ENCODE measurements around the gene TEX48. TPM values are rescaled to one million over a fixed set of nuclear protein-coding genes. Genes with fewer than 3 reads are reported as not detected.

The TEX48 gene
- total and polyA plus RNA-seq, 7 experiments from 2014 or later: 0.85 TPM; not detected in 6

DNA sequence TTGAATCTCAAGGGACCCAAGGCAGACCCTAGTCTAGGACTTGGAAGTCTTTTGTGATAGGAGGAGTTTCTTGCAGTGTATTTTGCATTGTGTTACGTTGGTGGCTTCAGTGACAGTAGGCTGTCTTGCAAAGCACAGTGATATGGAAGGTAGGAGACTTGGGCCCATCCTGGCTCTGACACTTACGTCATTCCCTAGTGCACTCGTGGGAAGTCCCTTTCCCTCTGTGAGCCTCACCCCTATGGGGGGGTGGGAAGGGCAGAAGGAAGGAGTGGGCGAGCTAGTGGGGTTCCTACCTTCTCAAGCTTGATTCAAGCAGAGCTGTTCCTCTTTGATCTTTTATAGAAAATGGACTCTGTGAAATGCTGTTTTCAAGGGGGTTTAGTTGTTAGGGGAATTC, 15.1 kb downstream of the TEX48 start:
- Histone ChIP-seq H3K4me1 (ENCODE audit: control insufficient read depth in 2 of 2, insufficient read depth in 2 of 2, low read length in 2 of 2) (no peaks in the 10 kb centered on the region), H3K9me3 (ENCODE audit: control insufficient read depth in 2 of 3, low read length in 3 of 3) (no peaks in the 10 kb centered on the region), H3K36me3 (ENCODE audit: control insufficient read depth in 2 of 3, insufficient read depth in 3 of 3, low read length in 3 of 3) (no peaks in the 10 kb centered on the region), H3K27ac (ENCODE audit: low read depth, low read length) (no peak overlapping the region), H3K27me3 (ENCODE audit: control insufficient read depth in 2 of 2, insufficient read depth in 2 of 2, low read length in 2 of 2) (peaks cover 0 to 5% of the 10 kb centered on the region in 2 donors), H3K4me3 (ENCODE audit: low read length) (no peak overlapping the region)
- intact Hi-C loops (cut with micrococcal nuclease): no loop called here
- peaks cover 0 to 7% (median 0%) of the 10 kb centered on the region in 11 donors for H3K9me3 Mint-ChIP-seq
- peaks cover 0 to 23% (median 4%) of the 10 kb centered on the region in 5 donors for H3K27me3 Mint-ChIP-seq
- DNase-seq (peak in 1 of 9 donors; percentile 34), ATAC-seq (no peak)
- peaks cover 0 to 14% (median 4%) of the 10 kb centered on the region in 7 donors for H3K4me1 Mint-ChIP-seq
- POLR2A ChIA-PET: no interaction called here
- no peak overlapping the region for H3K27ac Mint-ChIP-seq
- H3K4me3 Mint-ChIP-seq: no peak overlapping the region
- H3K36me3 Mint-ChIP-seq: peaks cover 0 to 2% (median 0%) of the 10 kb centered on the region in 5 donors
- CTCF ChIA-PET: no interaction called here

DNA sequence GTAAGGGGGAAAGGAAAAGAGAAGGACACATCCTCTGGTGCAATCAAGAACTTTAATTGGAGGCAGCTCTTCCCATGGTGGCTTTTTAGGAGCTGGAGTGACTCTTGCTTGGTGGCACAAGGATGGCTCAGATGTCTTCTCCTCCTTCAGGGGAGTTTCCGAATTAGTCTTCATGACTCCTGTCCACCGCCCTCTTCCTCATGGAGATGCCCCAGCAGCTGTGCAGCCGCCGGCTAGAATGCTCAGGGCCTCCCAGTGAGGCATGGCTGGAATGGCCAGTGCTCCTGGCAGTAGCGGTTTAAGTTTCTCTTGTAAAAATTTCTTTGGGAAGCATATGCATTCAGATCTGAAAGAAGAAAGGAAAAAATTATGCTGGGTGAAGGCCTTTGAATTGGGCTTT, 15.6 kb downstream of the TEX48 start:
- intact Hi-C loops (cut with micrococcal nuclease): no loop called here
- DNase-seq (no peak), ATAC-seq (no peak)
- H3K27me3 Mint-ChIP-seq: peaks cover 0 to 23% (median 4%) of the 10 kb centered on the region in 5 donors
- H3K36me3 ChIP-seq (ENCODE audit: control insufficient read depth in 2 of 3, insufficient read depth in 3 of 3, low read length in 3 of 3): no peaks in the 10 kb centered on the region
- no peak overlapping the region for H3K27ac ChIP-seq (ENCODE audit: low read depth, low read length)
- H3K4me3 ChIP-seq (ENCODE audit: low read length): no peak overlapping the region
- H3K4me3 Mint-ChIP-seq: no peak overlapping the region
- peaks cover 0 to 2% (median 0%) of the 10 kb centered on the region in 5 donors for H3K36me3 Mint-ChIP-seq
- H3K27ac Mint-ChIP-seq: no peak overlapping the region
- POLR2A ChIA-PET: no interaction called here
- peaks cover 0 to 14% (median 4%) of the 10 kb centered on the region in 7 donors for H3K4me1 Mint-ChIP-seq
- no peaks in the 10 kb centered on the region for H3K9me3 ChIP-seq (ENCODE audit: control insufficient read depth in 2 of 3, low read length in 3 of 3)
- H3K9me3 Mint-ChIP-seq: peaks cover 0 to 7% (median 0%) of the 10 kb centered on the region in 11 donors
- CTCF ChIA-PET: interaction anchor here (0.9 kb wide), 1 partner anchor 259 kb away, joined by 3 read pairs; no protein-coding TSS in a partner anchor
- H3K4me1 ChIP-seq (ENCODE audit: control insufficient read depth in 2 of 2, insufficient read depth in 2 of 2, low read length in 2 of 2): no peaks in the 10 kb centered on the region
- H3K27me3 ChIP-seq (ENCODE audit: control insufficient read depth in 2 of 2, insufficient read depth in 2 of 2, low read length in 2 of 2): peaks cover 0 to 5% of the 10 kb centered on the region in 2 donors

DNA sequence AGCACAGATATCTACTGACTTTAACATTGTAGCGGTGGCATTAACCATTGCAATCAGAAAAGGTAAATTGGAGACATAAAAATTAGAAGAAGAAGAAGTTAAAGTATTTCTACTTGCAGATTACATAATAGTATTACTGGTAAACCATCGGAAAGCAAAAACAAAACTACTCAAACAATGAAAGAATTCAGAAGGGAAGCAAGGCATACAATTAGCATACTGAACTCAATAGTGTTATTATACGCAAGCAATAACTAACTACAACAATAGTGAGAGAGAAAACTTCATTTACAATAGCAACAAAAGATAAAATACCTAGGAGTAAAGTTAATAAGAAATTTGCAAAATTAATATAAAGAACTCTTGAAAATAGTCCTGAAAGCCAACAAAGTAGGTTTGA, 17.8 kb downstream of the TEX48 start:
- DNase-seq (no peak), ATAC-seq (no peak)
- peaks cover 0 to 4% (median 0%) of the 10 kb centered on the region in 11 donors for H3K9me3 Mint-ChIP-seq
- peaks cover 0 to 14% (median 4%) of the 10 kb centered on the region in 7 donors for H3K4me1 Mint-ChIP-seq
- intact Hi-C loops (cut with micrococcal nuclease): loop anchor here (5.0 kb wide), 4 partner anchors 928 to 1998 kb away; no protein-coding TSS in a partner anchor
- H3K4me1 ChIP-seq (ENCODE audit: control insufficient read depth in 2 of 2, insufficient read depth in 2 of 2, low read length in 2 of 2): no peaks in the 10 kb centered on the region
- no peak overlapping the region for H3K4me3 Mint-ChIP-seq
- peaks cover 0 to 23% (median 4%) of the 10 kb centered on the region in 5 donors for H3K27me3 Mint-ChIP-seq
- H3K27me3 ChIP-seq (ENCODE audit: control insufficient read depth in 2 of 2, insufficient read depth in 2 of 2, low read length in 2 of 2): peaks cover 0 to 5% of the 10 kb centered on the region in 2 donors
- H3K27ac ChIP-seq (ENCODE audit: low read depth, low read length): no peak overlapping the region
- H3K27ac Mint-ChIP-seq: no peak overlapping the region
- CTCF ChIA-PET: interaction anchor here (1.0 to 1.4 kb wide), 2 partner anchors 10 to 156 kb away, joined by 3 to 5 read pairs; no protein-coding TSS in a partner anchor
- peaks cover 0 to 3% (median 0%) of the 10 kb centered on the region in 5 donors for H3K36me3 Mint-ChIP-seq
- H3K4me3 ChIP-seq (ENCODE audit: low read length): no peak overlapping the region
- no peaks in the 10 kb centered on the region for H3K36me3 ChIP-seq (ENCODE audit: control insufficient read depth in 2 of 3, insufficient read depth in 3 of 3, low read length in 3 of 3)
- no peaks in the 10 kb centered on the region for H3K9me3 ChIP-seq (ENCODE audit: control insufficient read depth in 2 of 3, low read length in 3 of 3)
- POLR2A ChIA-PET: no interaction called here

DNA sequence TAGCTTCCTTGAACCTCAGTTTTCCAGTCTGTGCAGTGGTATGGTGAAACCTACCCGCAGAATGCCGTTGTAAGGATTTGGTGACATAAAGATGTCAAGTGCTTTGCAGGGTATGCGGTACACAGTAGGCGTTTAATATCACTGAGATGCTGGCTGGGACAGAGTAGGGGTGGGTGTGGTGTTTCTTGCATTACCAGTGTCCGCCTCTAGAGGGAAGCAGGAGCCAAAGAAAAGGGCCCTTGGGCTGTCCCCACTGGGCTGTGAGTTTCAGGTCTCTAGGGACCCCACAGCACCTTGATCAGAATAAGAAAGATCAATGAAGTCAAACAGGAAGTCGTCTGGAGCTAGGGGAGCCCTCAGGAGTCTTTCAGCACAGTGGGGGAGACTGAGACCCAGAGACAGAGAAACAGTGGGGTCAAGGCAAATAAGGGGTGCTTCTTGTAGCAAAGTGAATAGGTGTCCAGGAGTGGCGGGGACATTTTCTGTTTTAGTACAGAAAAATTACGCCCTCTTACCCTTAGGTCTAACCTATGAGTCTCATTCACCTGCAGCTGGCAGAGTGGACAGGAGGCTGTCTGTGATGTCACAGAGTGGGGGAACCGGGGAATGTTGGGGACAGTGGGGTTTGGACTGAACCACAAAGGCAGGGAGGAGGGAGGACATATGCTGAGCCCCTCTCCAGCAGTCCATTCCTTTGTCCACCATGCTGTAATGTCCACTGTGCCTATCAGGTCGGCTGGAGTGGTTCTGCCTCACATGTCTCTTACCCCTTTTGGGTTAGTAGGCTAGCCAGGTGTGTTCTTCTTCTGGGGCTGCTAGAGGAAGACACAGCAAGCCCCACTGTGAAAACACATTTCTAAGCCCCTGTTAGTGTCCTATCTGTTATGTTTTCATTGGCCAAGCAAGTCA, 19.7 kb downstream of the TEX48 start:
- Histone ChIP-seq H3K9me3 (ENCODE audit: control insufficient read depth in 2 of 3, low read length in 3 of 3) (no peaks in the 10 kb centered on the region), H3K36me3 (ENCODE audit: control insufficient read depth in 2 of 3, insufficient read depth in 3 of 3, low read length in 3 of 3) (no peaks in the 10 kb centered on the region), H3K4me1 (ENCODE audit: control insufficient read depth in 2 of 2, insufficient read depth in 2 of 2, low read length in 2 of 2) (no peaks in the 10 kb centered on the region), H3K27ac (ENCODE audit: low read depth, low read length) (no peak overlapping the region), H3K4me3 (ENCODE audit: low read length) (no peak overlapping the region), H3K27me3 (ENCODE audit: control insufficient read depth in 2 of 2, insufficient read depth in 2 of 2, low read length in 2 of 2) (peaks cover 0 to 5% of the 10 kb centered on the region in 2 donors)
- H3K36me3 Mint-ChIP-seq: peaks cover 0 to 3% (median 0%) of the 10 kb centered on the region in 5 donors
- POLR2A ChIA-PET: no interaction called here
- peaks cover 0 to 23% (median 4%) of the 10 kb centered on the region in 5 donors for H3K27me3 Mint-ChIP-seq
- peak; percentile 91 for ATAC-seq
- CTCF ChIA-PET: interaction anchor here (0.6 to 1.9 kb wide), 10 partner anchors 9 to 811 kb away, joined by 3 to 7 read pairs (median 4); partner anchors contain the start of gene TEX48
- peak; percentile 15 to 62 (median 48) for DNase-seq
- peaks cover 0 to 4% (median 0%) of the 10 kb centered on the region in 11 donors for H3K9me3 Mint-ChIP-seq
- H3K4me3 Mint-ChIP-seq: no peak overlapping the region
- H3K27ac Mint-ChIP-seq: peak overlapping the region in 2 of 9 donors; percentile 18 to 38
- peaks cover 0 to 14% (median 4%) of the 10 kb centered on the region in 7 donors for H3K4me1 Mint-ChIP-seq
- intact Hi-C loops (cut with micrococcal nuclease): loop anchor here (1.0 to 5.0 kb wide), 6 partner anchors 352 to 2000 kb away; no protein-coding TSS in a partner anchor

DNA sequence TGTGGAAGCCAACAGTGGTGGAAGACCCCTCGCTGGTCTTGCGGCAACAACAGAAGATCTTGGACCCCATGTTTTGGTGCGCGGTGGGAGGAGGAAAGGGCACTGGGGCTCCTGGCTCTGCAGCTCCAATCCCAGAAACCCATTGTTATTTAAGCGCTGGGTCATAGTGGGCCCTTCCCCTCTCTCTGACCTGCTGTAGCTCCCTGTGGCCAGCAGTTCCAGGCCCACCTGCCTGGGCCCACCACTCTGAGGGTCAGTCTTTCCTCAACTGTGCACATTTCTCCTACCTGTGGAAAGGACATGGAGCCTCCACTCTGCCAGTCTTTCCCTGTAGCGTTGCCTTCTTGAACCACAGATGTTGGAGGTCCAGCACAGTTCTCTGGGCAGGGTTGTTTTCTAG, 24.3 kb downstream of the TEX48 start, which contains the start of gene TEX53:
Gene TEX53, minus strand, starts transcription at position 101 of the 400 bp plus-strand sequence. Its CDS starts 31 bp downstream, at position 70.
- intact Hi-C loops (cut with micrococcal nuclease): loop anchor here in 1 of 2 donors (10.0 kb wide), 2 partner anchors 223 to 323 kb away; no protein-coding TSS in a partner anchor
- H3K9me3 Mint-ChIP-seq: peaks cover 0 to 3% (median 0%) of the 10 kb centered on the region in 11 donors
- H3K4me3 Mint-ChIP-seq: no peak within 1 kb of the TSS
- no peak within 1 kb of the TSS for H3K27ac Mint-ChIP-seq
- peaks cover 0 to 3% (median 0%) of the 10 kb centered on the region in 5 donors for H3K36me3 Mint-ChIP-seq
- Histone ChIP-seq H3K27ac (ENCODE audit: low read depth, low read length) (no peak within 1 kb of the TSS), H3K9me3 (ENCODE audit: control insufficient read depth in 2 of 3, low read length in 3 of 3) (no peaks in the 10 kb centered on the region), H3K36me3 (ENCODE audit: control insufficient read depth in 2 of 3, insufficient read depth in 3 of 3, low read length in 3 of 3) (no peaks in the 10 kb centered on the region), H3K4me3 (ENCODE audit: low read length) (no peak within 1 kb of the TSS), H3K27me3 (ENCODE audit: control insufficient read depth in 2 of 2, insufficient read depth in 2 of 2, low read length in 2 of 2) (no peaks in the 10 kb centered on the region), H3K4me1 (ENCODE audit: control insufficient read depth in 2 of 2, insufficient read depth in 2 of 2, low read length in 2 of 2) (peaks cover 0 to 14% of the 10 kb centered on the region in 2 donors)
- H3K27me3 Mint-ChIP-seq: peaks cover 0 to 6% (median 3%) of the 10 kb centered on the region in 5 donors
- ChIA-PET POLR2A (no interaction called here), CTCF (interaction anchor here (1.0 kb wide), 1 partner anchor 65 kb away, joined by 7 read pairs; no protein-coding TSS in a partner anchor)
- peaks cover 8 to 16% (median 13%) of the 10 kb centered on the region in 7 donors for H3K4me1 Mint-ChIP-seq
- no peak for ATAC-seq
- DNase-seq: no peak

DNA sequence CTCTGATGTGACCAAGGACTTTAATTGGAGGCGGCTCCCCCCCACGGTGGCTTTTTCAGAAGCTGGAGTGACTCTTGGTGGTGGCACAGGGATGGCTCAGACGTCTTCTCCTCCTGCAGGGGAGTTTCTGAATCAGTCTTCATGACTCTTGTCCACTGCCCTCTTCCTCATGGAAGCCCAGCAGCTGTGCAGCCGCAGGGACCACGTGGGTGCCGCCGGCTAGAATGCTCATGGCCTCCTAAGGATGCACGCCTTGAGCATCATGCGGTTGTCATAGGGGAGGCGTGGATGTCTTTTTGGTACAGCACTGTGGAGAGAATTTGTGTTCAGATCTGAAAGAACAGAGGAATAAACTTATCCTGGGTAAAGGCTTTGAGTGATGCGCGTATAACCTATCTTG, 25.7 kb downstream of the TEX48 start:
- no peak overlapping the region for H3K4me3 Mint-ChIP-seq
- Histone ChIP-seq H3K27me3 (ENCODE audit: control insufficient read depth in 2 of 2, insufficient read depth in 2 of 2, low read length in 2 of 2) (no peaks in the 10 kb centered on the region), H3K4me1 (ENCODE audit: control insufficient read depth in 2 of 2, insufficient read depth in 2 of 2, low read length in 2 of 2) (peaks cover 0 to 23% of the 10 kb centered on the region in 2 donors), H3K9me3 (ENCODE audit: control insufficient read depth in 2 of 3, low read length in 3 of 3) (no peaks in the 10 kb centered on the region), H3K27ac (ENCODE audit: low read depth, low read length) (no peak overlapping the region), H3K36me3 (ENCODE audit: control insufficient read depth in 2 of 3, insufficient read depth in 3 of 3, low read length in 3 of 3) (no peaks in the 10 kb centered on the region), H3K4me3 (ENCODE audit: low read length) (no peak overlapping the region)
- DNase-seq: no peak
- peaks cover 0 to 3% (median 0%) of the 10 kb centered on the region in 11 donors for H3K9me3 Mint-ChIP-seq
- peaks cover 12 to 22% (median 21%) of the 10 kb centered on the region in 7 donors for H3K4me1 Mint-ChIP-seq
- intact Hi-C loops (cut with micrococcal nuclease): loop anchor here in 1 of 2 donors (10.0 kb wide), 2 partner anchors 222 to 322 kb away; no protein-coding TSS in a partner anchor
- no peak overlapping the region for H3K27ac Mint-ChIP-seq
- CTCF ChIA-PET: interaction anchor here (0.9 to 7.3 kb wide), 3 partner anchors 169 to 285 kb away, joined by 3 to 141 read pairs (median 72); no protein-coding TSS in a partner anchor
- H3K36me3 Mint-ChIP-seq: peaks cover 0 to 3% (median under 1%) of the 10 kb centered on the region in 5 donors
- no peaks in the 10 kb centered on the region for H3K27me3 Mint-ChIP-seq
- POLR2A ChIA-PET: interaction anchor here (1.2 kb wide), 1 partner anchor 27 kb away, joined by 3 read pairs; no protein-coding TSS in a partner anchor
- ATAC-seq: no peak

Measured in naive thymus-derived CD4-positive, alpha-beta T cell (primary cell).